Body of pancreas (tissue), 4 donors: Measurements from ENCODE around the gene DNHD1. TPM values are rescaled to one million over a fixed set of nuclear protein-coding genes. Genes with fewer than 3 reads are reported as not detected.

ENCODE experiments used
- ATAC-seq: fragments of 150-250 bp; one replicate; pipeline ENCODE4 v1.9.1; 2016
- DNase-seq, 4 donors: peaks; one replicate each; pipeline ENCODE4 v3.0.0-alpha.2; 2019
- H3K27ac ChIP-seq, 4 donors: fragments of 200-600 bp; sonication (generic); 1 replicate in 3 of 4; 2 replicates in 1 of 4; pipeline versions ENCODE4 v1.5.1 to v1.6.1; 2016 to 2019; ENCODE audit warnings: mild to moderate bottlenecking in 1 of 4, mixed read lengths in 1 of 4, moderate library complexity in 1 of 4
- H3K27me3 ChIP-seq, 2 donors: fragments of 200-600 bp; sonication (generic); one replicate each; pipeline ENCODE4 v1.6.0; 2016; ENCODE audit warnings: mild to moderate bottlenecking in 1 of 2
- H3K36me3 ChIP-seq, 2 donors: fragments of 200-600 bp; sonication (generic); replicated peaks in 1 of 2; 2 replicates each; pipeline ENCODE4 v1.5.1; 2016; ENCODE audit warnings: low read depth in 2 of 2; ENCODE audit not compliant: insufficient read depth in 1 of 2
- H3K4me1 ChIP-seq: fragments of 200-600 bp; sonication (generic); one replicate; pipeline ENCODE4 v1.6.0; 2016
- H3K4me3 ChIP-seq, 2 donors: fragments of 200-600 bp; sonication (generic); 1 replicate in 1 of 2; 2 replicates in 1 of 2; pipeline ENCODE4 v1.5.1; 2016 to 2019
- H3K9me3 ChIP-seq, 3 donors: fragments of 200-600 bp; sonication (generic); 1 replicate in 2 of 3; 2 replicates in 1 of 3; pipeline ENCODE4 v1.5.1; 2016
- CTCF ChIP-seq, 7 experiments: fragments of 450-650 bp in 4 of 7; fragments of 200-600 bp in 3 of 7; sonication (generic) in 3 of 7; IDR thresholded peaks; one replicate each; pipeline ENCODE4 v1.5.1; 2016 to 2019; ENCODE audit warnings: antibody characterized with exemption in 7 of 7
- POLR2A ChIP-seq, 3 donors: fragments of 450-650 bp; IDR thresholded peaks; one replicate each; pipeline ENCODE4 v1.6.1; 2016; ENCODE audit warnings: antibody characterized with exemption in 3 of 3, mild to moderate bottlenecking in 2 of 3
- WGBS, 2 donors: methylation state at CpG; one replicate each; pipeline ENCODE4 v1.1.5; 2017; 5-methylcytosine and 5-hydroxymethylcytosine counted together
- intact Hi-C: fragments of 100-400 bp; cut with DNase I; formaldehyde crosslinking; loops from one replicate; pipeline ENCODE4 v1.15.1; 2023
- total RNA-seq, 2 donors: library from RNA; depleted of rRNA; stranded (reverse); fragments of >200 nt; gene quantifications; one replicate each; pipeline ENCODE4 v1.1.0, GENCODE V29; 2016

DNHD1 gene
- total RNA-seq, 2 donors from 2014 or later = 14.5 to 19.1 TPM

GRCh38 chr11:6618117-6619003 lies 121.3 kb downstream of the DNHD1 start:
- ATAC-seq (no peak), DNase-seq (peak in 1 of 4 donors; percentile 57)
- peak in 1 of 3 donors; percentile 30 for TF ChIP-seq POLR2A (IDR thresholded peaks at IDR 0.05)
- no peak for TF ChIP-seq CTCF (IDR thresholded peaks at IDR 0.05)
- Histone ChIP-seq H3K27me3 (no peaks in the 10 kb centered on the region), H3K27ac (peak overlapping the region; percentile 66 to 80 (median 68)), H3K9me3 (no peaks in the 10 kb centered on the region), H3K4me3 (peak overlapping the region; percentile 43 to 62), H3K36me3 (peaks cover 0 to 2% of the 10 kb centered on the region in 2 donors), H3K4me1 (peaks cover 23% of the 10 kb centered on the region)
- 18 to 21% methylated on average over 14 to 15 of the region's 15 CpGs for WGBS, 2 donors
- intact Hi-C loops = no loop called here

GRCh38 chr11:6619004-6619745 lies 122.1 kb downstream of the DNHD1 start, which contains the start of gene TPP1:
TPP1 (minus strand) TSS chr11:6619422; CDS start chr11:6619400, 22 bp downstream.
- 0% methylated on average over 14 to 16 of the region's 16 CpGs for WGBS, 2 donors
- TF ChIP-seq CTCF (IDR thresholded peaks at IDR 0.05) (peak in 2 of 7 experiments; percentile 4 to 15), POLR2A (IDR thresholded peaks at IDR 0.05) (peak in 2 of 3 donors; percentile 70 to 79)
- Histone ChIP-seq H3K36me3 (peaks cover 0 to 2% of the 10 kb centered on the region in 2 donors), H3K27me3 (no peaks in the 10 kb centered on the region), H3K27ac (peak within 1 kb of the TSS; percentile 66 to 80 (median 68)), H3K4me3 (peak within 1 kb of the TSS; percentile 43 to 62), H3K4me1 (peaks cover 19% of the 10 kb centered on the region), H3K9me3 (no peaks in the 10 kb centered on the region)
- intact Hi-C loops = no loop called here
- ATAC-seq = peak; percentile 98
- DNase-seq = peak; percentile 91 to 96 (median 94)

GRCh38 chr11:6620636-6621035 lies 123.6 kb downstream of the DNHD1 start:
- no peaks in the 10 kb centered on the region for H3K27me3 ChIP-seq
- peaks cover 25% of the 10 kb centered on the region for H3K4me1 ChIP-seq
- no peak overlapping the region for H3K27ac ChIP-seq
- H3K36me3 ChIP-seq = no peaks in the 10 kb centered on the region
- 78 to 96% methylated on average over 1 of the region's 1 CpG for WGBS, 2 donors
- H3K4me3 ChIP-seq = no peak overlapping the region
- intact Hi-C loops = loop anchor here (10.0 kb wide), 1 partner anchor 54 kb away; no protein-coding TSS in a partner anchor
- ATAC-seq = no peak
- TF ChIP-seq CTCF (IDR thresholded peaks at IDR 0.05) = no peak
- DNase-seq = no peak
- H3K9me3 ChIP-seq = no peaks in the 10 kb centered on the region

Other genes starting within 250 kb of the DNHD1 start
- gene CCKBR, start 237.4 kb upstream of the DNHD1 start, total RNA-seq = 1 to 10 TPM; 1.0 to 3.3 TPM
- 10 to 100 TPM; 47.7 to 76.5 TPM for gene CAVIN3, start 176.8 kb upstream of the DNHD1 start, total RNA-seq
- 10 to 100 TPM; 17.1 to 29.7 TPM for gene SMPD1, start 106.8 kb upstream of the DNHD1 start, total RNA-seq
- gene APBB1, start 78.2 kb upstream of the DNHD1 start, total RNA-seq = 10 to 100 TPM; 25.4 to 48.5 TPM
- gene HPX, start 56.3 kb upstream of the DNHD1 start, total RNA-seq = 1 to 10 TPM in 1 of 2 donors, not detected in 1; 1.3 TPM
- 10 to 100 TPM; 22.1 to 24.9 TPM for gene TRIM3, start 23.3 kb upstream of the DNHD1 start, total RNA-seq
- 10 to 100 TPM; 47.2 to 82.7 TPM for gene ARFIP2, start 15.9 kb upstream of the DNHD1 start, total RNA-seq
- gene TIMM10B, start 15.8 kb upstream of the DNHD1 start, total RNA-seq = 10 to 100 TPM; 17.1 to 22.3 TPM
- gene RRP8, start 106.3 kb downstream of the DNHD1 start, total RNA-seq = 1 to 10 TPM; 5.4 to 8.9 TPM
- 100 to 1,000 TPM in 1 of 2 donors, 10 to 100 TPM in 1; 82.8 to 137 TPM for gene ILK, start 106.5 kb downstream of the DNHD1 start, total RNA-seq
- gene TAF10, start 114.9 kb downstream of the DNHD1 start, total RNA-seq = 100 to 1,000 TPM; 115 to 215 TPM
- 10 to 100 TPM; 20.8 TPM for gene TPP1, start 122.1 kb downstream of the DNHD1 start, total RNA-seq
- 10 to 100 TPM in 1 of 2 donors, 1 to 10 TPM in 1; 6.0 to 10.9 TPM for gene DCHS1, start 158.5 kb downstream of the DNHD1 start, total RNA-seq
- 100 to 1,000 TPM in 1 of 2 donors, 10 to 100 TPM in 1; 19.4 to 263 TPM for gene MRPL17, start 186.1 kb downstream of the DNHD1 start, total RNA-seq